ENCODE results near the gene CENPE. TPM values are rescaled to one million over a fixed set of nuclear protein-coding genes. Genes with fewer than 3 reads are reported as not detected.

CENPE gene
- total RNA-seq, 2 experiments from 2014 or later: 23.6 to 70.9 TPM

DNA sequence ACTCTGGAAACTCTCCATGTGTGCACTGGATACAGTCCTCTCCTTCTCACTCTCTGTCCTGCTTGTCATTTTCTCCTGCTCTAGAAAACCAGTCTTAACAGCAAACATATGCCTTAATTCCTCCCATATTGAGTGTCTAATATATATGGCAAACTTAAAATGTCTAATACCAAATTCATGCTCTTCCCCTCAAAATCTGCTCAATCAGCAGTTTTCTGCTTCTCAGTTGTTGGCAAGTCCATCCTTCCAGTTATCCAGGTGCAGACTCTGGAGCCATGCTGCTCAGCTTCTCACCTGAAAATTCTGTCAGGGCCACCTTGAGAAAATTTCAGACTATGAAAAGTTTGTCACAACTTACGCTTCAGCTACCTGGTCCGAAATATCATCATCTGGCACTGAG lies 3.1 kb upstream of the CENPE start:
- Histone ChIP-seq H2AFZ (ENCODE audit: low read length) (no peak overlapping the region), H3K9me2 (ENCODE audit: insufficient read depth, low read length) (no peaks in the 10 kb centered on the region), H3K79me2 (ENCODE audit: insufficient read depth, low read depth, low read length) (peaks cover 16% of the 10 kb centered on the region; the same call in 1 of the 2 replicates), H3K27ac (ENCODE audit: low read depth, low read length, poor library complexity, severe bottlenecking) (no peak overlapping the region), H3K4me2 (ENCODE audit: low read length) (no peak overlapping the region), H3K4me1 (ENCODE audit: insufficient read depth, low read length, poor library complexity, severe bottlenecking) (peaks cover 16% of the 10 kb centered on the region), H4K20me1 (ENCODE audit: insufficient read depth, low read length) (no peaks in the 10 kb centered on the region), H3K9me3 (ENCODE audit: low read length) (no peaks in the 10 kb centered on the region; the same call in 1 of the 2 replicates), H3K36me3 (ENCODE audit: insufficient read depth, low read length) (peaks cover 6% of the 10 kb centered on the region), H3K4me3 (ENCODE audit: low read depth, low read length, poor library complexity, severe bottlenecking) (no peak overlapping the region)
- intact Hi-C loops (cut with micrococcal nuclease; ENCODE audit: unreplicated experiment): no loop called here
- TF ChIP-seq, protein P1, sequence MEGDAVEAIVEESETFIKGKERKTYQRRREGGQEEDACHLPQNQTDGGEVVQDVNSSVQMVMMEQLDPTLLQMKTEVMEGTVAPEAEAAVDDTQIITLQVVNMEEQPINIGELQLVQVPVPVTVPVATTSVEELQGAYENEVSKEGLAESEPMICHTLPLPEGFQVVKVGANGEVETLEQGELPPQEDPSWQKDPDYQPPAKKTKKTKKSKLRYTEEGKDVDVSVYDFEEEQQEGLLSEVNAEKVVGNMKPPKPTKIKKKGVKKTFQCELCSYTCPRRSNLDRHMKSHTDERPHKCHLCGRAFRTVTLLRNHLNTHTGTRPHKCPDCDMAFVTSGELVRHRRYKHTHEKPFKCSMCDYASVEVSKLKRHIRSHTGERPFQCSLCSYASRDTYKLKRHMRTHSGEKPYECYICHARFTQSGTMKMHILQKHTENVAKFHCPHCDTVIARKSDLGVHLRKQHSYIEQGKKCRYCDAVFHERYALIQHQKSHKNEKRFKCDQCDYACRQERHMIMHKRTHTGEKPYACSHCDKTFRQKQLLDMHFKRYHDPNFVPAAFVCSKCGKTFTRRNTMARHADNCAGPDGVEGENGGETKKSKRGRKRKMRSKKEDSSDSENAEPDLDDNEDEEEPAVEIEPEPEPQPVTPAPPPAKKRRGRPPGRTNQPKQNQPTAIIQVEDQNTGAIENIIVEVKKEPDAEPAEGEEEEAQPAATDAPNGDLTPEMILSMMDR (conservative IDR thresholded peaks at IDR 0.05; ENCODE audit: low read length): no peak
- no peak for TF ChIP-seq EZH2phosphoT487 (IDR thresholded peaks at IDR 0.05; ENCODE audit: borderline replicate concordance, low read depth, low read length)
- no TSS peak for BruUV-seq (replicated peaks)
- DNase-seq (ENCODE audit: low spot score): no peak
- CTCF ChIA-PET (ENCODE audit: unreplicated experiment): no interaction called here
- POLR2A ChIA-PET: interaction anchor here (0.6 to 1.0 kb wide), 2 partner anchors 8 to 375 kb away, joined by 3 to 5 read pairs; no protein-coding TSS in a partner anchor

GRCh38 chr4:103199009-103199408 lies 866 bp upstream of the CENPE start:
- Histone ChIP-seq H3K36me3 (ENCODE audit: insufficient read depth, low read length) (peaks cover 28% of the 10 kb centered on the region), H4K20me1 (ENCODE audit: insufficient read depth, low read length) (no peaks in the 10 kb centered on the region), H3K4me3 (ENCODE audit: low read depth, low read length, poor library complexity, severe bottlenecking) (peak overlapping the region; percentile 86), H2AFZ (ENCODE audit: low read length) (peak overlapping the region; percentile 97), H3K4me1 (ENCODE audit: insufficient read depth, low read length, poor library complexity, severe bottlenecking) (peaks cover 20% of the 10 kb centered on the region), H3K79me2 (ENCODE audit: insufficient read depth, low read depth, low read length) (peaks cover 23% of the 10 kb centered on the region), H3K9me3 (ENCODE audit: low read length) (no peaks in the 10 kb centered on the region; the same call in 1 of the 2 replicates), H3K4me2 (ENCODE audit: low read length) (peak overlapping the region; percentile 89), H3K27ac (ENCODE audit: low read depth, low read length, poor library complexity, severe bottlenecking) (peak overlapping the region; percentile 41), H3K9me2 (ENCODE audit: insufficient read depth, low read length) (no peaks in the 10 kb centered on the region)
- ChIA-PET CTCF (ENCODE audit: unreplicated experiment) (no interaction called here), POLR2A (interaction anchor here (0.6 to 1.1 kb wide), 7 partner anchors 13 to 1555 kb away, joined by 3 to 5 read pairs (median 3); no protein-coding TSS in a partner anchor)
- no peak for DNase-seq (ENCODE audit: low spot score)
- TF ChIP-seq EZH2phosphoT487 (IDR thresholded peaks at IDR 0.05; ENCODE audit: borderline replicate concordance, low read depth, low read length): no peak
- TF ChIP-seq, protein P1 (conservative IDR thresholded peaks at IDR 0.05; ENCODE audit: low read length): no peak
- intact Hi-C loops (cut with micrococcal nuclease; ENCODE audit: unreplicated experiment): loop anchor here (10.0 kb wide), 1 partner anchor 694 kb away; the partner anchor contains the start of gene NFKB1
- BruUV-seq (replicated peaks): no TSS peak

GRCh38 chr4:103197765-103198110 lies 405 bp downstream of the CENPE start:
- Histone ChIP-seq H2AFZ (ENCODE audit: low read length) (peak overlapping the region; percentile 97), H3K36me3 (ENCODE audit: insufficient read depth, low read length) (peaks cover 40% of the 10 kb centered on the region), H3K9me2 (ENCODE audit: insufficient read depth, low read length) (no peaks in the 10 kb centered on the region), H3K4me3 (ENCODE audit: low read depth, low read length, poor library complexity, severe bottlenecking) (peak overlapping the region; percentile 86), H3K9me3 (ENCODE audit: low read length) (no peaks in the 10 kb centered on the region; the same call in 1 of the 2 replicates), H3K79me2 (ENCODE audit: insufficient read depth, low read depth, low read length) (peaks cover 23% of the 10 kb centered on the region), H3K27ac (ENCODE audit: low read depth, low read length, poor library complexity, severe bottlenecking) (peak overlapping the region; percentile 41), H3K4me1 (ENCODE audit: insufficient read depth, low read length, poor library complexity, severe bottlenecking) (peaks cover 20% of the 10 kb centered on the region), H3K4me2 (ENCODE audit: low read length) (peak overlapping the region; percentile 89), H4K20me1 (ENCODE audit: insufficient read depth, low read length) (no peaks in the 10 kb centered on the region)
- DNase-seq (ENCODE audit: low spot score): no peak
- intact Hi-C loops (cut with micrococcal nuclease; ENCODE audit: unreplicated experiment): loop anchor here (10.0 kb wide), 1 partner anchor 693 kb away; the partner anchor contains the start of gene NFKB1
- BruUV-seq (replicated peaks): no TSS peak
- TF ChIP-seq, protein P1 (conservative IDR thresholded peaks at IDR 0.05; ENCODE audit: low read length): no peak
- no peak for TF ChIP-seq EZH2phosphoT487 (IDR thresholded peaks at IDR 0.05; ENCODE audit: borderline replicate concordance, low read depth, low read length)
- ChIA-PET POLR2A (interaction anchor here (0.7 to 1.9 kb wide), 5 partner anchors 13 to 47 kb away, joined by 3 to 11 read pairs (median 7); no protein-coding TSS in a partner anchor), CTCF (ENCODE audit: unreplicated experiment) (no interaction called here)

Data from OCI-LY7 (cell line).